AG04449 (cell line): ENCODE data around the gene ATP8A2.

ENCODE experiments used
- CTCF ChIA-PET: fragments of 350-600 bp; formaldehyde crosslinking; extraction: SDS; loops from one replicate; lab custom pipeline; 2021; ENCODE audit warnings: antibody characterized with exemption; lab: Yijun Ruan, JAX
- POLR2A ChIA-PET: fragments of 400-600, 350-600 bp; formaldehyde crosslinking; extraction: SDS; loops from one replicate; lab custom pipeline; 2020; ENCODE audit warnings: antibody characterized with exemption, inconsistent platforms; lab: Yijun Ruan, JAX
- DNase-seq: peaks from one replicate; pipeline ENCODE4 v3.0.0-alpha.2; 2010; ENCODE audit warnings: low read depth, low spot score
- H3K4me3 ChIP-seq: 2 replicates; pipeline ENCODE4 v1.5.1; 2011; ENCODE audit warnings: low read depth, mild to moderate bottlenecking, control low read depth, low read length
- CTCF ChIP-seq: IDR thresholded peaks from one replicate; pipeline ENCODE4 v1.5.1; 2011; ENCODE audit warnings: mild to moderate bottlenecking, moderate library complexity, low read length, control low read depth, inconsistent platforms; ENCODE audit not compliant: insufficient read depth; ENCODE audit errors: missing control alignments

ATP8A2 gene

DNA sequence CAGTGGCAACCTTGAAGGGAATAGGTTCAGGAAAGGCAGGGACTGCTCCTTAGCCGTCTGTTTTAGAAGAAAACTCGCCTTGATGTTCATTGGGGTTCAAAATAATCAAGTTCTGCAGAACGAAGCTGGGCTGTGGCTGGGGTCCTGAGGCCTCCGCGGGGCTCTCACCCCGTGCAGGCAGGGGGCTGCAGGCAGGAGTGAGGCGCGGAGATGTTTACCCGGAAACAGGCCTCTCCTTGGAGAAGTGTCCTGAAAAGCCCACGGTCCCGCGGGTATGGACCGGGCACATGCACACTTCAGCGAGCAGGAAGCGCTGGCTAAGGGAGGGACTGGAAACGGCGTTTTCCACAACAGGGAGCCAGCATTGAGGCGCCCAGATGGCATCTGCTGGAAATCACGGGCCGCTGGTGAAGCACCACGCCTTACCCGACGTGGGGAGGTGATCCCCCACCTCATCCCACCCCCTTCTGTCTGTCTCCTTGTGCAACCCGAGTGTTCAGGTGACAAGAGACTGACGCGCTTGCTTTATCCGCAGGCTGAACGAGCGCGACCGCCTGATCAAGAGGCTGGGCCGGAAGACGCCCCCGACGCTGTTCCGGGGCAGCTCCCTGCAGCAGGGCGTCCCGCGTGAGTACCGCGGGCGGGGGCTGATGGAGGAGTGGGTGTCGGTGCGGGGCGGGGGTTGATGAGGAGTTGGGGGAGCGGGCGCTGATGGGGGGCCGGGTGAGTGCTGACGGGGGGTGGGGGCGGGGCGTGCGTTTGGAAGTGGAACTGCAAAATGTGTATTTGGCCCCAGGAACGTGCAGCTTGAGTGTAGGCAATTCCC, 640.4 kb downstream of the ATP8A2 start:
- ChIA-PET POLR2A (no interaction called here), CTCF (no interaction called here)

GRCh38 chr13:26012995-26013394, 641.2 kb downstream of the ATP8A2 start:
- no peak overlapping the region for H3K4me3 ChIP-seq
- POLR2A ChIA-PET, result no interaction called here
- no peak for TF ChIP-seq CTCF
- CTCF ChIA-PET, result no interaction called here
- no peak for DNase-seq

More for the DNA sequence above, 640.4 kb downstream of the ATP8A2 start:
- peak overlapping the region; percentile 13 for H3K4me3 ChIP-seq
- no peak for DNase-seq
- TF ChIP-seq CTCF, result no peak

DNA sequence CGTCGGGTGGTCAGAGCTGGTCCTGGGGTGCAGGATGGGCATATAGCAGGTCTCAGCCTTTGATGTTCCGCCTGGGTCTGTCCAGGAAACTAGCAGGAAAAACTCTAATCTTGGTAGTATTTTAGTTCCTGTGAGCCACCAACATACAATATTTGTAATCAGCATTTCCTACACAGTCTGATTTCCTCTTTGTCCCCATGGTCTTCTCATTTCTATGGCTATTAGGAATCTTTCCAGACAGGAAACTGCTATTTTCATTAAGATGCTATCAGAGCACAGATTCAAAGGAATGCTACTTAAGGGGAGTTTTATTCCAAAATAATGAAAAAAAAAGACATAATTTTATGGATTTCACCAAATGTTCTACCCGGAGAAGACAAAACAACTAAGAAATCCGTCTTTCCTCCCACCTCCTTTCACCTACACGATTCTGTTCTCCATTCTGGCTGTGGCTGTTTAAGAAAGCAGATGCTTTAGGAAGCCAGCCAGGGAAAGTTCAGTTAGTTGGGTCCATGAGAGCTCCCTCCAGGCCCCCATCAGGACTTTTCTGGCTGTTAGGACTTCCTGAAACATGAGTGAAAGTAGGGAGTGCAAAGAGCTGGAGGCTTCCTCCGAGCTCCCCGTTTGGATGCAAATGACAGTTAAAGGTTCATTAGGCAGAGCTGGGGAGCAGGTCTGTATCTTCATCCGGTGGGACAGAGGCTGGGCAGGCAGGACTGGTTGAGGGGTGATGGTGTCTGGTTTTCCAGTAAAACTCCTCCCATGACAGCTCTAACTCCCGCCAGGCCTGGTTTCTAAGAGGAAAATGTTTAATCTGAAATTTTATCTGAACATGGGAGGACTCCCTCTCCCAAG, 643.7 kb downstream of the ATP8A2 start:
- no peak overlapping the region for H3K4me3 ChIP-seq
- ChIA-PET POLR2A (no interaction called here), CTCF (no interaction called here)

DNA sequence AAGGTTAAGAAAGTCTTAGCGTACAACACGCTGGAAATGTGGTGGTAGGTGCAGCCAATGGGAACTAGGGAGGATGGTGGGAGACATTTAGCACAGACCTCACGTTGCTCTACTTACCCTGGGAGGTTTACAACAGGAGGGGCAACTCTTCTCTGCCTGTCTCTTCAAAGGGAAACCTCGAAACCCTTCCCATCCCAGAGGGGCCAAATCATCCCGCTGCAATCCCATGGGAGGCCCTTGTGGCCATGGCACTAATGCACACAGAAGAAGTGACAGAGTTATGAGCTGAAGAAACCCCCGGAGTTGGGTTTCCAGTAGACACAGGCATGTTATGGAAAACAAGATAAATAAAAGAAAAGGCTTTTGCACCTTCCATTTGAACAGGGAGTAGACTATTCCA, 644.4 kb downstream of the ATP8A2 start:
- POLR2A ChIA-PET, result no interaction called here
- H3K4me3 ChIP-seq, result no peak overlapping the region
- CTCF ChIA-PET, result no interaction called here
- no peak for DNase-seq
- TF ChIP-seq CTCF, result no peak

More for the DNA sequence above, 643.7 kb downstream of the ATP8A2 start:
- no peak for DNase-seq
- TF ChIP-seq CTCF, result no peak

GRCh38 chr13:26017196-26017921, 645.6 kb downstream of the ATP8A2 start:
- ChIA-PET CTCF (no interaction called here), POLR2A (no interaction called here)
- DNase-seq, result no peak
- no peak overlapping the region for H3K4me3 ChIP-seq
- no peak for TF ChIP-seq CTCF
